CD4-positive, alpha-beta T cell (primary cell): ENCODE measurements around the gene FBN1. TPM values are rescaled to one million over a fixed set of nuclear protein-coding genes. Genes with fewer than 3 reads are reported as not detected.

Experiments used
- ATAC-seq: fragments of 200-7000 bp; cut with Tn5 transposase; one replicate; pipeline ENCODE4 v1.10.0; 2022; ENCODE audit warnings: mild to moderate bottlenecking; ENCODE audit not compliant: poor library complexity
- CTCF ChIA-PET: fragments of 350-600 bp; sonication (Branson Sonifier 250); formaldehyde crosslinking; loops from one replicate; lab custom pipeline; 2021; ENCODE audit warnings: antibody characterized with exemption, inconsistent platforms; lab: Charles Lee
- POLR2A ChIA-PET: fragments of 350-600 bp; sonication (Branson Sonifier 250); formaldehyde crosslinking; loops from one replicate; lab custom pipeline; 2021; ENCODE audit warnings: antibody characterized with exemption, inconsistent platforms; lab: Charles Lee
- DNase-seq, 14 experiments: peaks; one replicate each; pipeline ENCODE4 v3.0.0-alpha.2; 2013 to 2020; ENCODE audit warnings: mixed read lengths in 2 of 14
- H3K27ac ChIP-seq, 2 donors: one replicate each; pipeline versions ENCODE4 v1.5.1 to v1.7.0; 2013; ENCODE audit warnings: low read length in 2 of 2, low read depth in 1 of 2, mild to moderate bottlenecking in 1 of 2
- H3K27me3 ChIP-seq, 2 experiments: 1 replicate in 1 of 2; 2 replicates in 1 of 2; pipeline versions ENCODE4 v1.6.1 to v1.7.0; 2013; ENCODE audit warnings: low read length in 2 of 2, control low read depth in 1 of 2, mild to moderate bottlenecking in 1 of 2, moderate library complexity in 1 of 2; ENCODE audit not compliant: insufficient read depth in 2 of 2, control insufficient read depth in 1 of 2
- H3K36me3 ChIP-seq: one replicate; pipeline ENCODE4 v1.6.1; 2013; ENCODE audit warnings: low read length, control low read depth; ENCODE audit not compliant: insufficient read depth
- H3K4me1 ChIP-seq: one replicate; pipeline ENCODE4 v1.6.1; 2013; ENCODE audit warnings: low read length, control low read depth; ENCODE audit not compliant: insufficient read depth
- H3K4me3 ChIP-seq: one replicate; pipeline ENCODE4 v1.5.1; 2013; ENCODE audit warnings: mild to moderate bottlenecking, low read length, moderate library complexity
- H3K9me3 ChIP-seq, 2 experiments: 1 replicate in 1 of 2; 2 replicates in 1 of 2; pipeline versions ENCODE4 v1.6.1 to v1.7.0; 2013; ENCODE audit warnings: low read length in 2 of 2, mild to moderate bottlenecking in 2 of 2, control low read depth in 1 of 2, moderate library complexity in 1 of 2; ENCODE audit not compliant: control insufficient read depth in 1 of 2, insufficient read depth in 1 of 2
- H3K27ac Mint-ChIP-seq: one replicate; pipeline ENCODE4 v1.8.0; 2020; ENCODE audit warnings: mixed read lengths
- H3K27me3 Mint-ChIP-seq: one replicate; pipeline ENCODE4 v1.8.0; 2021; ENCODE audit warnings: mixed read lengths
- H3K36me3 Mint-ChIP-seq: one replicate; pipeline ENCODE4 v1.8.0; 2021; ENCODE audit warnings: low read depth, mixed read lengths
- H3K4me1 Mint-ChIP-seq: one replicate; pipeline ENCODE4 v1.8.0; 2021; ENCODE audit warnings: low read depth, mixed read lengths
- H3K4me3 Mint-ChIP-seq: one replicate; pipeline ENCODE4 v1.8.0; 2020; ENCODE audit warnings: mild to moderate bottlenecking, mixed read lengths
- H3K9me3 Mint-ChIP-seq: one replicate; pipeline ENCODE4 v1.8.0; 2020; ENCODE audit warnings: mixed read lengths
- intact Hi-C, 2 experiments: fragments of 100-400 bp; cut with DNase I in 1 of 2; cut with micrococcal nuclease in 1 of 2; formaldehyde crosslinking; loops; one replicate each; pipeline versions ENCODE4 v1.15.1 to v1.9.0; 2023 to 2025; cut with DNase I, micrococcal nuclease
- total RNA-seq, 174 experiments: library from RNA in 2 of 174; stranded (reverse) in 2 of 174; gene quantifications; one replicate each; pipeline ENCODE4 v1.2.3 and lab custom pipeline; 2021 to 2026
- TF ChIP-seq, protein P1 (sequence below): fragments of 200-600 bp; IDR thresholded peaks from one replicate; pipeline ENCODE4 v1.8.0; 2022; ENCODE audit warnings: antibody characterized with exemption, mild to moderate bottlenecking

Gene FBN1
- total RNA-seq, 2 experiments from 2014 or later: 0.11 to 0.25 TPM

DNA sequence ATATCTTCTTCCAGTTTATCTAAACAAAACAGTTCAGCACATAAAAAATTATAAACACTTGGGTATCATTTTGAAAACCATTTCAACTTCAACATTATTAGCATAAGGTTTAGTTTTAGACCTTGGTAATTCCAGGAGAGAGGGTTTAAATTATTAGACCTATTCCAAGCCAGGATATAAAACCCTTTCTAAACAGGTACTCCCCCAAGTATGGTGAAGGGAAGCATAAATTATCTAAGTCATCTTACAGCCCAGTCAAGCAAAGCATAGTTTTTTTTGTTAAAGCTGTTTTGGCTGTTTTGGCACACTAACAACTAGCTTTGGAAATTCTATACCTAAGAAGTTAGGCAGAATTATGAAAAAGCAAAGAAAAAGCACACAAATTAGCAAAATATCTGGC, 87.3 kb downstream of the FBN1 start:
- no peak for ATAC-seq
- CTCF ChIA-PET: no interaction called here
- Histone ChIP-seq H3K4me3 (no peak overlapping the region), H3K4me1 (no peaks in the 10 kb centered on the region), H3K27ac (no peak overlapping the region), H3K9me3 (no peaks in the 10 kb centered on the region), H3K27me3 (no peaks in the 10 kb centered on the region), H3K36me3 (no peaks in the 10 kb centered on the region)
- TF ChIP-seq, protein P1, sequence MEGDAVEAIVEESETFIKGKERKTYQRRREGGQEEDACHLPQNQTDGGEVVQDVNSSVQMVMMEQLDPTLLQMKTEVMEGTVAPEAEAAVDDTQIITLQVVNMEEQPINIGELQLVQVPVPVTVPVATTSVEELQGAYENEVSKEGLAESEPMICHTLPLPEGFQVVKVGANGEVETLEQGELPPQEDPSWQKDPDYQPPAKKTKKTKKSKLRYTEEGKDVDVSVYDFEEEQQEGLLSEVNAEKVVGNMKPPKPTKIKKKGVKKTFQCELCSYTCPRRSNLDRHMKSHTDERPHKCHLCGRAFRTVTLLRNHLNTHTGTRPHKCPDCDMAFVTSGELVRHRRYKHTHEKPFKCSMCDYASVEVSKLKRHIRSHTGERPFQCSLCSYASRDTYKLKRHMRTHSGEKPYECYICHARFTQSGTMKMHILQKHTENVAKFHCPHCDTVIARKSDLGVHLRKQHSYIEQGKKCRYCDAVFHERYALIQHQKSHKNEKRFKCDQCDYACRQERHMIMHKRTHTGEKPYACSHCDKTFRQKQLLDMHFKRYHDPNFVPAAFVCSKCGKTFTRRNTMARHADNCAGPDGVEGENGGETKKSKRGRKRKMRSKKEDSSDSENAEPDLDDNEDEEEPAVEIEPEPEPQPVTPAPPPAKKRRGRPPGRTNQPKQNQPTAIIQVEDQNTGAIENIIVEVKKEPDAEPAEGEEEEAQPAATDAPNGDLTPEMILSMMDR: no peak
- POLR2A ChIA-PET: no interaction called here
- intact Hi-C loops: no loop called here
- no peak for DNase-seq
- H3K27me3 Mint-ChIP-seq: peaks cover 9% of the 10 kb centered on the region
- H3K4me3 Mint-ChIP-seq: no peak overlapping the region
- no peaks in the 10 kb centered on the region for H3K4me1 Mint-ChIP-seq
- H3K36me3 Mint-ChIP-seq: no peaks in the 10 kb centered on the region
- H3K9me3 Mint-ChIP-seq: no peaks in the 10 kb centered on the region
- no peak overlapping the region for H3K27ac Mint-ChIP-seq

GRCh38 chr15:48557335-48557734, 88.2 kb downstream of the FBN1 start:
- no peaks in the 10 kb centered on the region for H3K4me1 Mint-ChIP-seq
- no peaks in the 10 kb centered on the region for H3K9me3 Mint-ChIP-seq
- no peaks in the 10 kb centered on the region for H3K36me3 ChIP-seq
- H3K9me3 ChIP-seq: no peaks in the 10 kb centered on the region
- TF ChIP-seq, protein P1: no peak
- H3K27me3 ChIP-seq: no peaks in the 10 kb centered on the region
- DNase-seq: no peak
- H3K4me1 ChIP-seq: no peaks in the 10 kb centered on the region
- intact Hi-C loops: no loop called here
- H3K27ac ChIP-seq: no peak overlapping the region
- no peaks in the 10 kb centered on the region for H3K36me3 Mint-ChIP-seq
- H3K4me3 ChIP-seq: no peak overlapping the region
- POLR2A ChIA-PET: no interaction called here
- ATAC-seq: no peak
- H3K4me3 Mint-ChIP-seq: no peak overlapping the region
- H3K27me3 Mint-ChIP-seq: peaks cover 9% of the 10 kb centered on the region
- CTCF ChIA-PET: no interaction called here
- no peak overlapping the region for H3K27ac Mint-ChIP-seq

DNA sequence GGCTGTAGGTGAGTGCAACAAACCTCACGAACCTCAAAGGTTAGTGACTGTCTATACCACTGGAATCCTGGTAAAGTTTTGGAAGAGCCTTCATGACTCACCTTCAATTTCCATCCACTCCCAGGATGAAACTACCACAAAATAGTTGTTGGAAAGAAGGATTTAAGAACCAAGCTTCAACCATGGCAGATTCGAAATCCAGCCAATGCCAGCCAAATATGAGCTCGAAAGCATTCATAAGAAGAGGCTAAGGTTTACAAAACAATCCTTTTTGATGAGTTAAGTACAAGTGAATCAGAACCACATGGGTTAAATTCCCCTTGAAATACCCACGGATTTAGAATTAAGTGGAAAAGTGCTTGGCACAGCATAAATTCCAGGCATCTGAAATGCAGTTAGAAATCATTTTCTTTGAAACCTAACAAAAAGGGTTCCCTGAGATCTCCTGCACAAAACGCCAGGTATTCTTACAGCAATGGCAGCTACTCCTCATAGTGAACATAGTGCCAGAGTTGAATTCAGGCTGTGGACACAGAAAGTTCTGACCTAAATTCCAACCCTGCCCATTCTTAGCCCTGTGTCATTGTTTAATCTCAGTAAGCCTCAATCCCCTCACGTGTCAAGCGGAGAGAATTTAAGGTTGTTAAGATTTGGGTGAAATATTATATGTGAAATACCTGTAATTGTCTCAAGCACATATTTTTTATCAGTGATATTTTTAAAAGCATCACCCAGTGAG, 89.2 kb downstream of the FBN1 start:
- intact Hi-C loops: no loop called here
- DNase-seq (no peak), ATAC-seq (no peak)
- no peaks in the 10 kb centered on the region for H3K36me3 ChIP-seq
- Mint-ChIP-seq H3K4me1 (no peaks in the 10 kb centered on the region), H3K4me3 (no peak overlapping the region), H3K36me3 (no peaks in the 10 kb centered on the region), H3K27me3 (peaks cover 9% of the 10 kb centered on the region), H3K9me3 (no peaks in the 10 kb centered on the region), H3K27ac (no peak overlapping the region)
- H3K9me3 ChIP-seq: no peaks in the 10 kb centered on the region
- CTCF ChIA-PET: no interaction called here
- H3K4me1 ChIP-seq: no peaks in the 10 kb centered on the region
- H3K4me3 ChIP-seq: no peak overlapping the region
- H3K27me3 ChIP-seq: no peaks in the 10 kb centered on the region
- POLR2A ChIA-PET: no interaction called here
- TF ChIP-seq, protein P1: no peak
- no peak overlapping the region for H3K27ac ChIP-seq
